NB4 (cell line): ENCODE measurements around the gene OLA1.

Experiments
- CTCF ChIP-seq: IDR thresholded peaks from one replicate; pipeline ENCODE4 v1.5.1; 2012; ENCODE audit warnings: low read depth, low read length
- MAX ChIP-seq: IDR thresholded peaks from 2 replicates; pipeline ENCODE4 v1.6.1; 2011; ENCODE audit warnings: low read depth, low read length
- MYC ChIP-seq: IDR thresholded peaks from 2 replicates; pipeline ENCODE4 v1.6.1; 2011; ENCODE audit warnings: low read depth, low read length

GRCh38 chr2:174218773-174219172 is 29.6 kb downstream of the OLA1 start:
- TF ChIP-seq MAX (no peak), CTCF (no peak), MYC (no peak)
